Kidney capillary endothelial cell (primary cell): Measurements from ENCODE around the gene TNFAIP3.

Experiments
- DNase-seq: peaks from one replicate; pipeline ENCODE4 v3.0.0-alpha.2; 2018; ENCODE audit warnings: low spot score

TNFAIP3 gene

GRCh38 chr6:137921823-137922222, 54.8 kb downstream of the TNFAIP3 start:
- DNase-seq, result no peak

- no peak for DNase-seq
Observed at GRCh38 chr6:137923866-137924653, 57.0 kb downstream of the TNFAIP3 start.

- no peak for DNase-seq
Observed at GRCh38 chr6:137925141-137925698, 58.2 kb downstream of the TNFAIP3 start.

- peak; percentile 33 for DNase-seq
Observed at GRCh38 chr6:137926207-137926731, 59.2 kb downstream of the TNFAIP3 start.

- no peak for DNase-seq
Observed at GRCh38 chr6:137926985-137927384, 59.9 kb downstream of the TNFAIP3 start.

GRCh38 chr6:137927777-137928218, 60.7 kb downstream of the TNFAIP3 start:
- DNase-seq, result no peak

GRCh38 chr6:137928286-137928685, 61.2 kb downstream of the TNFAIP3 start:
- no peak for DNase-seq

- no peak for DNase-seq
Observed at GRCh38 chr6:137931849-137932465, 64.9 kb downstream of the TNFAIP3 start.
